HG03432 (cell line): ENCODE data around the gene DSCAML1.

Experiments used
- ATAC-seq: cut with Tn5 transposase; IDR thresholded peaks from one replicate; pipeline ENCODE4 v1.9.1; 2021; ENCODE audit warnings: mild to moderate bottlenecking, moderate library complexity; ENCODE audit not compliant: unreplicated experiment

The DSCAML1 gene

GRCh38 chr11:117642396-117642795 is 154.6 kb downstream of the DSCAML1 start:
- ATAC-seq, result no peak

GRCh38 chr11:117641008-117641915 is 155.8 kb downstream of the DSCAML1 start:
- no peak for ATAC-seq

- ATAC-seq, result no peak
Observed at GRCh38 chr11:117640041-117640440, 157.0 kb downstream of the DSCAML1 start.

GRCh38 chr11:117639601-117640000 is 157.4 kb downstream of the DSCAML1 start:
- ATAC-seq, result no peak

DNA sequence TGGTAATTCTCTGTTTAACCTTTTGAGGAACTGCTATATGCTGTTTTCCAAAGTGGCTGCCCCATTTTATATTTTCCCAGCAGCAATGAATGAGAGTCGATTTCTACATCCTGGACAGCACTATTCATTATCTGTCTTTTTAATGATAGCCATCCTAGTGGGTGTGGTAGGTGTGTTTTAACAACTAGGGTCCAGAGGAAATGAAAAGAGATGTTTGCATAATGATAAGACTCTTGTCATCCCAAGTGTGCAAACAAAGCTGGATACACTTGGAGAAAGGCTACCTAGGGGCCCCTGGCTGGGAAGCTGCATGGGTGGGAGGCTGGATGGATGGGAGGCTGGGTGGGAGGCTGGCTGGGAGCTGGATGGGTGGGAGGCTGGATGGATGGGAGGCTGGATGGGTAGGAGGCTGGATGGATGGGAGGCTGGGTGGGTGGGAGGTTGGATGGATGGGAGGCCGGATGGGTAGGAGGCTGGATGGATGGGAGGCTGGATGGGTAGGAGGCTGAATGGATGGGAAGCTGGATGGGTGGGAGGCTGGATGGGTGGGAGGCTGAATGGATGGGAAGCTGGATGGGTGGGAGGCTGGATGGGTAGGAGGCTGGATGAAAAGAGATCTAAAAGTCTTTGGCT is 158.0 kb downstream of the DSCAML1 start:
- no peak for ATAC-seq

DNA sequence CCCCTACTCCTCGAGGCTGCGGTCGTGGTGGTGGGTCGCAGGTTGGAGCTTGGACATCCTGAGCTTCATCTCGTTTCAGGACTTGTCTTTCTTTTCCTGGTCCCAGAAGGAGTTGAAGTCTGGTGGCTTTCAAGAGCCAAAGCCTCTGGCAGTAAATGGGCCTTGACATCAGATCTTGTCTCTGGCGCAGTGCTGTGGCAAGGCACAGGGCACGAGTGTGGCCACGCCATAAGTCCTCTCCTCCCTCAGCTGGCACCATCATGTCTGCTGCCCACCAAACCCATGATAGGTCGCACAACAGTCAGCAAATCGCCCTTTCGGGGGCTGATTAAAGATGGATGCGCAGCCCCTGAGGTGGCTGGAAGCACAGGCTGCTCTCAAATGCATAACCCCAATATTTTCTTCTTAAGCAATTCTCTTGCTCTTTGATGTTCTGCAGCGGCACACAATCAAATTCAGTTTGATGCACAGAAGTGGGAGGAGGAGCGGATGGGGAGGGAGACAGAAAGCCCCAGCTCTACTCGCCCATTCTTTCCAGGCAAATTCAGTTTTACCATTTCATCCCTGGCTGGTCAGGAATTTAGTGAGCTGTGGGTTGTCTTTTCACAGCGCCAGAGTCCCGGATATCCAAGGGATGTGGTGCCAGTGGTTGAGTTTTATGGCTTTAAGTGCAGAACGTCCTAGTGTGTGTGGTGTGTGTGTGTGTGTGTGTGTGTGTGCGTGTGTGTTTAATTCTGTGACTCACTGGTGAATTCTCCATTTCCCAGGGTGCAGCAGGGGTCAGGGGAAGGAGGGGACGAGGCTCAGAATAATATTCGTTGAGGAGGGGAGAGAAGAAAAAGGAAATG is 162.0 kb downstream of the DSCAML1 start:
- no peak for ATAC-seq

GRCh38 chr11:117633976-117634755 is 162.8 kb downstream of the DSCAML1 start:
- no peak for ATAC-seq

DNA sequence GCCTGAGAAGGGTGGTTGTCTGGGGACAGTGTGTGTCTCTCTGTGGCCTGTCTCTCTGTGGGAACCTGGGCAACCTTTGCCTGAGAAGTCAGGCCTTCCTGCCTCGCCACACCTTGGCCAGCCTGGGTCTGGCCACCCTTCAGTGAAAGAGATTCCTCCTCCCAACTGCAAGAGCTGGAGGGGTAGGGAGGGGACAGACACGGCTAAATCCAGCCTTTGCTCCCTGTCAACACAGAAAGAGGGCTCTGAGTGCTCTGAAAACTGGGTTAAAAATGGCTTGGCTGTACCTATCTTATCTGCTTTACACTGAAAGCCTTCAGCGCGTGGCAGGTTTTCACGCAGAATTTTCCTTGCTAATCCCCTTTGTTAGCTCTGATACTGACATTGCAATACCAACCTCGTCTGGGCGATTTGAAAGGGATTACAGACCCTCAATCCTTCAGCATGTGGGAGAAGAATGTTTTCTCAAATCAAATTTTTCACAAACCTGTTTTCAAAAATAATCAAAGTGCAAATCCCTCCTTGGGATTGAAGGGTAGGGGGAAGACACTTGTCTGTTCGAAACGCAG is 163.7 kb downstream of the DSCAML1 start:
- ATAC-seq, result no peak

DNA sequence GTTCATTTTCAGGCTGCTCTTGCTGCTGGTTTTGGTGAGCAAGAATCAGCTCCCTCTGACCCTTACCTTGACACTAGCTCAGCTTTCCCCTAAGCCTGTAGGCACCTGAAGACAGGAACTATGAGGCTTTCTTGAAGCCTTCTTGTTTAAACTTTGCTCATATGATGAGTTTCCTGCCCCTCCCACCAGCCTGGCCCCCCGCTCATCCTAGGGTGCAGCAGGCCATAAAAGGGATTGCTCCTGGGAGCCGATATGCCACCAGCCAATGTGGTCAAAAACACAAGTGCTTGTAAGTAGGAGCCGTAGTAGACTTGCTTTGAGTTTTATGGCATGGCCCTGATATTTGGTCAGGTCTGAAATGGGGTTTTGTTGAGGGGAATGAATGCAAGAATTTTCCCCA is 164.7 kb downstream of the DSCAML1 start:
- ATAC-seq, result no peak

GRCh38 chr11:117631336-117632140 is 165.5 kb downstream of the DSCAML1 start:
- ATAC-seq, result no peak

DNA sequence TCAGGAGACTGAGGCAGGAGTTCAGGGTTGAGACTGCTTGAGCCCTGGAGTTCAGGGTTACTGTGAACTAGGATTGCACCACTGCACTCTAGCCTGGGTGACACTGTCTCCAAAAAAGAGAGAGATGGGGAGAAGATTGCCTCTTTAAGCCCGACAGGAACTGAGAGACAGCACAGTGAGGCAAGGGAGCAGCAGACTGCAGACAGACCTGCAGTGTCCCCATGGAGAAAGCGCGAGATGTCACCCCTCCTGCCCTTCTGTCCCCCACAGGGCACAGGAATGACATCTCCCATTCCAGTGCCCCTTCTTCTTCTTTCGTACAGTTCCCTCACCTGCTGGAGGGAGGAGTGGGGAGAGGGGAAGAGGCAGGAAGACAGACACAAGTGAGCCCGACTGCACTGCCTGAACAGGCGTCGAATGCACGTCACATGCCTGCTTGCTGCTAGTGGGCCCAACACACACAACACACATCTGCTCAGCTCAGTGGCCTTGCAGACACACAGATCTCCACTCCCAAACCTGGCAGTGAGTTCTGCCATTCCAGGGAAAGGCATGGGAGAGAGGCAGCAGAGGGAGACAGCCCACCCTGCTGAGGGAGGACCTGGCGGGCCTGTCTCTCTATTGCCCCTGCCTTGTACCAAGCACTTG is 167.0 kb downstream of the DSCAML1 start:
- ATAC-seq, result no peak

- no peak for ATAC-seq
Observed at GRCh38 chr11:117629146-117629545, 167.9 kb downstream of the DSCAML1 start.

GRCh38 chr11:117627259-117627658 is 169.8 kb downstream of the DSCAML1 start:
- ATAC-seq, result no peak

- no peak for ATAC-seq
Observed at GRCh38 chr11:117626576-117626975, 170.4 kb downstream of the DSCAML1 start.

- ATAC-seq, result no peak
Observed at GRCh38 chr11:117625237-117625636, 171.8 kb downstream of the DSCAML1 start.

DNA sequence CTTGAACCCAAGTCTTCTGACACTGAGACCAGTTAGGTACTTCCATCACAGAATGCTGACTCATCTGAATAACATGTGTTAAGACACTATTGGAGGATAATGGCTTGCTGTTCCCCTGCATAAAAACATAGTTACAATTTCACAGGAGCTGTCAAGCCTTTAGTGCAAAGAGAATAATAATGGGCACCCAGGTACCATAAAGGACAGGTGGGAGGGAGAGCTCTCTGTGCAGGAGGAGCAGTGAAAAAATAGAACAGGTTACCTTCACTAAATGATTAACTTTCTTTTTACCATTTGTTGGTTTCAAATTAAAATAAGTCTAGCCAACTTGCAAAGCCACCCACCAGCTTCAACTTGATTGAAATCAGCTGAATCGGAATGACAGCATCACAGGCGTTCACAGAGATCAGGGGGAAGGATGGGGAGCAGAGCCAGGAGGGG is 173.2 kb downstream of the DSCAML1 start:
- ATAC-seq, result no peak

GRCh38 chr11:117621226-117621625 is 175.8 kb downstream of the DSCAML1 start:
- no peak for ATAC-seq

DNA sequence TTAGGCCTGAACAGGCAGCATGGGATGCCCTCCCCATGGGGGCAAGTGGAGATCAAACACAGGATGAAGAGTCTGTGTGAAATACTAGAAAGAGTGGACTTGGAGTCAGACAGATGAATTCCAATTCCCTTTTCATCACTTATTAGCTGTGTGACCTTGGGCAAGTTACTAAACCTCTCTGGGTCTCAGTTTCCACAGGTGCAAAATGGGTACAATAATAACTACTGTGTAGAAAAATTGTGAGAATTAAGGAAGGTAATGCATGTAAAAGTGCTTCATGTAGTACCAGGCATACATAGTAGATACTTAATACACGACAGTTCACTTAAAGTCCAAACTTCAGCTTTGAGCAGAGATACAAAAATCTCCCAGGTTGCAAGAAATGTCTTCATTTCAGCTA is 176.4 kb downstream of the DSCAML1 start:
- ATAC-seq, result no peak

- no peak for ATAC-seq
Observed at GRCh38 chr11:117620086-117620485, 176.9 kb downstream of the DSCAML1 start.
